HepG2 (cell line): Measurements from ENCODE around the gene KRT79. TPM values are rescaled to one million over a fixed set of nuclear protein-coding genes. Genes with fewer than 3 reads are reported as not detected.

Experiments used
- GATA4 ChIP-seq: sonication (generic); IDR thresholded peaks from 2 replicates; pipeline ENCODE4 v1.6.1; 2016; ENCODE audit warnings: antibody characterized with exemption, low read depth, borderline replicate concordance
- HES4 ChIP-seq: sonication (generic); formaldehyde crosslinking; IDR thresholded peaks from 2 replicates; pipeline ENCODE4 v1.9.0; 2021; ENCODE audit warnings: mild to moderate bottlenecking, missing genetic modification reagents, borderline replicate concordance
- NFE2L2 ChIP-seq: fragments of 150-350 bp; IDR thresholded peaks from 2 replicates; pipeline ENCODE4 v1.6.1; 2014; ENCODE audit warnings: low read length
- NFIC ChIP-seq: IDR thresholded peaks from 2 replicates; pipeline ENCODE4 v1.6.1; 2012; ENCODE audit warnings: mild to moderate bottlenecking, low read length, inconsistent platforms
- NONO ChIP-seq, 2 experiments: fragments of 450-650 bp in 1 of 2; sonication (generic) in 1 of 2; formaldehyde crosslinking in 1 of 2; IDR thresholded peaks in 1 of 2; conservative IDR thresholded peaks in 1 of 2; 2 replicates each; pipeline versions ENCODE4 v1.6.1 to v1.8.0; 2017 to 2022; ENCODE audit warnings: mild to moderate bottlenecking in 1 of 2, missing genetic modification reagents in 1 of 2, moderate library complexity in 1 of 2
- RARA ChIP-seq: IDR thresholded peaks from 2 replicates; pipeline ENCODE4 v1.6.1; 2016; ENCODE audit warnings: missing genetic modification reagents, missing compliant biosample characterization
- SCMH1 ChIP-seq: sonication (generic); formaldehyde crosslinking; IDR thresholded peaks from 2 replicates; pipeline ENCODE4 v1.9.0; 2021; ENCODE audit warnings: missing genetic modification reagents, mild to moderate bottlenecking, borderline replicate concordance
- STAT5B ChIP-seq: sonication (generic); formaldehyde crosslinking; IDR thresholded peaks from 2 replicates; pipeline ENCODE4 v1.4.0; 2020; ENCODE audit warnings: missing genetic modification reagents
- THAP9 ChIP-seq: sonication (generic); formaldehyde crosslinking; IDR thresholded peaks from 2 replicates; pipeline ENCODE4; 2020; ENCODE audit warnings: missing genetic modification reagents, mild to moderate bottlenecking, borderline replicate concordance
- ZBTB43 ChIP-seq: sonication (generic); formaldehyde crosslinking; conservative IDR thresholded peaks from 2 replicates; pipeline ENCODE4 v1.4.0; 2020; ENCODE audit warnings: missing genetic modification reagents
- ZNF225 ChIP-seq: sonication (generic); formaldehyde crosslinking; IDR thresholded peaks from 2 replicates; pipeline ENCODE4 v1.4.0; 2020; ENCODE audit warnings: mild to moderate bottlenecking, missing genetic modification reagents
- ZNF253 ChIP-seq: sonication (generic); formaldehyde crosslinking; IDR thresholded peaks from 2 replicates; pipeline ENCODE4 v1.8.0; 2022; ENCODE audit warnings: mild to moderate bottlenecking, missing genetic modification reagents, borderline replicate concordance
- ZNF430 ChIP-seq: sonication (generic); formaldehyde crosslinking; IDR thresholded peaks from 2 replicates; pipeline ENCODE4 v1.9.0; 2021; ENCODE audit warnings: mild to moderate bottlenecking, missing genetic modification reagents
- ZNF672 ChIP-seq: sonication (generic); formaldehyde crosslinking; IDR thresholded peaks from 2 replicates; pipeline ENCODE4 v1.8.1; 2022; ENCODE audit warnings: missing genetic modification reagents
- polyA plus RNA-seq, 8 experiments: library from polyadenylated mRNA; depleted of rRNA in 3 of 8; stranded (reverse) in 7 of 8; unstranded in 1 of 8; fragments of >200 nt; fragmentation: Illumina TruSeq in 4 of 8; extraction: Trizol in 4 of 8; gene quantifications; 2 replicates each; pipeline versions ENCODE4 v1.2.1 to v1.2.3, GENCODE V29; 2011 to 2016; ENCODE audit warnings: low read depth in 4 of 8, missing spikeins in 1 of 8, mixed read lengths in 1 of 8; ENCODE audit not compliant: insufficient read depth in 1 of 8
- total RNA-seq, 5 experiments: library from RNA; depleted of rRNA; stranded (reverse); fragments of >200 nt; fragmentation: Illumina TruSeq; extraction: Trizol; gene quantifications; 2 replicates each; pipeline ENCODE4 v1.2.3, GENCODE V29; 2016; ENCODE audit warnings: low read depth in 1 of 5
- TF ChIP-seq, protein P1 (sequence below), 2 experiments: sonication (generic) in 1 of 2; formaldehyde crosslinking in 1 of 2; IDR thresholded peaks; 2 replicates each; pipeline versions ENCODE4 v1.5.1 to v1.6.1; 2011 to 2020; ENCODE audit warnings: borderline replicate concordance in 1 of 2, low read depth in 1 of 2, low read length in 1 of 2, mild to moderate bottlenecking in 1 of 2, missing genetic modification reagents in 1 of 2, moderate library complexity in 1 of 2

Gene KRT79
- total and polyA plus RNA-seq, 2 of the 13 experiments (the other 11 are each of a cell fraction or from before 2014, with no cell fraction given) = 0.09 TPM; not detected in 1

GRCh38 chr12:52879394-52880351, 45.6 kb upstream of the KRT79 start (continued):
- TF ChIP-seq, protein P1, sequence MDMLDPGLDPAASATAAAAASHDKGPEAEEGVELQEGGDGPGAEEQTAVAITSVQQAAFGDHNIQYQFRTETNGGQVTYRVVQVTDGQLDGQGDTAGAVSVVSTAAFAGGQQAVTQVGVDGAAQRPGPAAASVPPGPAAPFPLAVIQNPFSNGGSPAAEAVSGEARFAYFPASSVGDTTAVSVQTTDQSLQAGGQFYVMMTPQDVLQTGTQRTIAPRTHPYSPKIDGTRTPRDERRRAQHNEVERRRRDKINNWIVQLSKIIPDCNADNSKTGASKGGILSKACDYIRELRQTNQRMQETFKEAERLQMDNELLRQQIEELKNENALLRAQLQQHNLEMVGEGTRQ (IDR thresholded peaks at IDR 0.05; ENCODE audit: low read depth, low read length) = no peak
- TF ChIP-seq, protein P1 (CRISPR knock-in tag; IDR thresholded peaks at IDR 0.05; ENCODE audit: borderline replicate concordance) = no peak
- no peak for TF ChIP-seq THAP9 (CRISPR knock-in tag)
- TF ChIP-seq NONO (IDR thresholded peaks at IDR 0.05) = no peak
- peak; percentile 62; the same call in 1 of the 2 replicates for TF ChIP-seq NONO (CRISPR knock-in tag; conservative IDR thresholded peaks at IDR 0.05)
- no peak for TF ChIP-seq ZNF253 (CRISPR knock-in tag)
- no peak; the same call in 1 of the 2 replicates for TF ChIP-seq ZNF225 (CRISPR knock-in tag)
- no peak for TF ChIP-seq RARA (CRISPR knock-in tag)
- no peak for TF ChIP-seq STAT5B
- no peak for TF ChIP-seq NFE2L2
- no peak for TF ChIP-seq NFIC
- TF ChIP-seq ZNF430 = 0 out of 2 replicates have a peak, but pooled peaks have one; percentile 58
- TF ChIP-seq ZBTB43 (CRISPR knock-in tag) = no peak
- no peak for TF ChIP-seq HES4 (CRISPR knock-in tag)
- no peak for TF ChIP-seq GATA4
- TF ChIP-seq SCMH1 (CRISPR knock-in tag) = no peak
- no peak for TF ChIP-seq ZNF672 (CRISPR knock-in tag)
